GM12878 (cell line): ENCODE data around the gene SEMA3C.

Source experiments
- ASH2L ChIP-seq: fragments of 300-600, 200-600 bp; sonication (generic); IDR thresholded peaks from 2 replicates; pipeline ENCODE4 v1.6.1; 2017; ENCODE audit warnings: low read depth, mild to moderate bottlenecking, borderline replicate concordance
- ATF2 ChIP-seq: IDR thresholded peaks from 2 replicates; pipeline ENCODE4 v1.6.1; 2012; ENCODE audit warnings: low read length, inconsistent platforms
- CTCF ChIP-seq, 3 experiments: IDR thresholded peaks in 2 of 3; conservative IDR thresholded peaks in 1 of 3; 2 replicates each; pipeline ENCODE4 v1.5.1; 2011; ENCODE audit warnings: low read depth in 3 of 3, low read length in 3 of 3, mild to moderate bottlenecking in 3 of 3, control low read depth in 2 of 3, moderate library complexity in 2 of 3, inconsistent platforms in 1 of 3, mixed read lengths in 1 of 3; ENCODE audit not compliant: control insufficient read depth in 2 of 3, insufficient read depth in 1 of 3; ENCODE audit errors: extremely low read depth in 1 of 3
- EED ChIP-seq: sonication (generic); IDR thresholded peaks from 2 replicates; pipeline ENCODE4 v1.6.1; 2016; ENCODE audit warnings: antibody characterized with exemption, low read depth
- HDAC2 ChIP-seq: fragments of 200-600 bp; sonication (generic); IDR thresholded peaks from 2 replicates; pipeline ENCODE4 v1.6.1; 2017
- POLR2A ChIP-seq: IDR thresholded peaks from 2 replicates; pipeline ENCODE4 v1.6.1; 2011; ENCODE audit warnings: low read depth, mild to moderate bottlenecking, low read length
- SUPT20H ChIP-seq: IDR thresholded peaks from 2 replicates; pipeline ENCODE4 v1.6.1; 2011; ENCODE audit warnings: low read depth, mild to moderate bottlenecking, low read length, moderate library complexity, borderline replicate concordance; ENCODE audit not compliant: control insufficient read depth
- TAF1 ChIP-seq: IDR thresholded peaks from 2 replicates; pipeline ENCODE4 v1.6.1; 2011; ENCODE audit warnings: mild to moderate bottlenecking, low read depth, low read length, borderline replicate concordance
- TCF3 ChIP-seq: IDR thresholded peaks from 2 replicates; pipeline ENCODE4 v1.6.1; 2012; ENCODE audit warnings: low read depth, mild to moderate bottlenecking, low read length, borderline replicate concordance; ENCODE audit not compliant: insufficient read depth
- USF1 ChIP-seq: IDR thresholded peaks from 2 replicates; pipeline ENCODE4 v1.6.1; 2011; ENCODE audit warnings: borderline replicate concordance, low read depth, mild to moderate bottlenecking, moderate library complexity, mixed read lengths, low read length; ENCODE audit not compliant: insufficient read depth; ENCODE audit errors: extremely low read length
- ZBTB40 ChIP-seq: fragments of 450-650 bp; IDR thresholded peaks from 2 replicates; pipeline ENCODE4 v1.6.1; 2016; ENCODE audit warnings: mild to moderate bottlenecking, moderate library complexity, borderline replicate concordance
- ZNF592 ChIP-seq: fragments of 450-650 bp; IDR thresholded peaks from 2 replicates; pipeline ENCODE4 v1.6.1; 2017; ENCODE audit warnings: mild to moderate bottlenecking, moderate library complexity

GRCh38 chr7:80733333-80733915 lies 185.4 kb downstream of the SEMA3C start:
- TF ChIP-seq USF1 (no peak), POLR2A (no peak), HDAC2 (no peak), CTCF (IDR thresholded peaks at IDR 0.05 in 2 of 3, conservative IDR thresholded peaks at IDR 0.05 in 1 of 3; ENCODE audit: control insufficient read depth in 2 of 3, extremely low read depth in 1 of 3, insufficient read depth in 1 of 3, low read depth in 3 of 3, low read length in 3 of 3) (no peak), TCF3 (no peak), ATF2 (no peak), SUPT20H (no peak), ZNF592 (no peak), TAF1 (no peak), EED (no peak), ASH2L (no peak), ZBTB40 (no peak)
